HepG2 (cell line): ENCODE data around the gene DCTN4. TPM values are rescaled to one million over a fixed set of nuclear protein-coding genes. Genes with fewer than 3 reads are reported as not detected.
A peak's percentile ranks its signal among the peaks of the same experiment; 100 is the strongest.

Experiments used
- FIP1L1 ChIP-seq: fragments of 200-400 bp; formaldehyde crosslinking; IDR thresholded peaks from 2 replicates; pipeline ENCODE4 v1.6.1; 2018; ENCODE audit warnings: low read depth, mild to moderate bottlenecking, low read length, moderate library complexity, borderline replicate concordance; ENCODE audit not compliant: insufficient read depth
- GPN1 ChIP-seq: sonication (generic); formaldehyde crosslinking; IDR thresholded peaks from 2 replicates; pipeline ENCODE4 v1.5.1; 2020; ENCODE audit warnings: missing genetic modification reagents, borderline replicate concordance
- HOXA3 ChIP-seq: sonication (generic); formaldehyde crosslinking; IDR thresholded peaks from 2 replicates; pipeline ENCODE4 v1.5.0; 2020; ENCODE audit warnings: missing genetic modification reagents
- HOXA5 ChIP-seq: sonication (generic); formaldehyde crosslinking; IDR thresholded peaks from 2 replicates; pipeline ENCODE4 v1.4.0; 2020; ENCODE audit warnings: missing genetic modification reagents
- JUNB ChIP-seq: sonication (generic); formaldehyde crosslinking; IDR thresholded peaks from 2 replicates; pipeline ENCODE4 v1.8.0; 2022; ENCODE audit warnings: missing genetic modification reagents, mild to moderate bottlenecking, borderline replicate concordance
- KDM5B ChIP-seq: sonication (generic); formaldehyde crosslinking; IDR thresholded peaks from 2 replicates; pipeline ENCODE4 v1.4.0; 2020; ENCODE audit warnings: missing genetic modification reagents, mild to moderate bottlenecking, borderline replicate concordance
- NFYB ChIP-seq: sonication (generic); formaldehyde crosslinking; IDR thresholded peaks from 2 replicates; pipeline ENCODE4 v1.4.0; 2020; ENCODE audit warnings: missing genetic modification reagents
- PHF21A ChIP-seq: sonication (generic); formaldehyde crosslinking; IDR thresholded peaks from 2 replicates; pipeline ENCODE4 v1.5.0; 2020; ENCODE audit warnings: mild to moderate bottlenecking, missing genetic modification reagents
- PLRG1 ChIP-seq: fragments of 450-650 bp; conservative IDR thresholded peaks from 2 replicates; pipeline ENCODE4 v1.6.1; 2016
- SALL1 ChIP-seq: sonication (generic); formaldehyde crosslinking; IDR thresholded peaks from 2 replicates; pipeline ENCODE4 v1.8.0; 2022; ENCODE audit warnings: mild to moderate bottlenecking, missing genetic modification reagents
- SMAD9 ChIP-seq: sonication (generic); formaldehyde crosslinking; IDR thresholded peaks from 2 replicates; pipeline ENCODE4 v1.5.1; 2020; ENCODE audit warnings: mild to moderate bottlenecking, missing genetic modification reagents
- TEAD3 ChIP-seq: optimal IDR thresholded peaks from 2 replicates; pipeline ENCODE3; 2016; ENCODE audit warnings: borderline replicate concordance
- ZMYM4 ChIP-seq: sonication (generic); formaldehyde crosslinking; IDR thresholded peaks from 2 replicates; pipeline ENCODE4 v1.8.1; 2023; ENCODE audit warnings: mild to moderate bottlenecking, missing genetic modification reagents
- ZNF264 ChIP-seq: sonication (generic); formaldehyde crosslinking; IDR thresholded peaks from 2 replicates; pipeline ENCODE4 v1.4.0; 2020; ENCODE audit warnings: missing genetic modification reagents
- ZNF441 ChIP-seq: sonication (generic); formaldehyde crosslinking; IDR thresholded peaks from 2 replicates; pipeline ENCODE4 v1.7.0; 2021; ENCODE audit warnings: missing genetic modification reagents, borderline replicate concordance
- ZNF615 ChIP-seq: sonication (generic); formaldehyde crosslinking; IDR thresholded peaks from 2 replicates; pipeline ENCODE4 v1.5.0; 2020; ENCODE audit warnings: mild to moderate bottlenecking, missing genetic modification reagents, borderline replicate concordance
- ZNF644 ChIP-seq: IDR thresholded peaks from 2 replicates; pipeline ENCODE4 v1.6.1; 2016; ENCODE audit warnings: low read depth
- ZNF703 ChIP-seq: sonication (generic); formaldehyde crosslinking; IDR thresholded peaks from 2 replicates; pipeline ENCODE4 v1.5.1; 2020; ENCODE audit warnings: missing genetic modification reagents, mild to moderate bottlenecking, moderate library complexity, borderline replicate concordance
- ZNF724P ChIP-seq: sonication (generic); formaldehyde crosslinking; IDR thresholded peaks from 2 replicates; pipeline ENCODE4 v1.8.0; 2022; ENCODE audit warnings: missing genetic modification reagents, borderline replicate concordance
- polyA plus RNA-seq, 8 experiments: library from polyadenylated mRNA; depleted of rRNA in 3 of 8; stranded (reverse) in 7 of 8; unstranded in 1 of 8; fragments of >200 nt; fragmentation: Illumina TruSeq in 4 of 8; extraction: Trizol in 4 of 8; gene quantifications; 2 replicates each; pipeline versions ENCODE4 v1.2.1 to v1.2.3, GENCODE V29; 2011 to 2016; ENCODE audit warnings: low read depth in 4 of 8, missing spikeins in 1 of 8, mixed read lengths in 1 of 8; ENCODE audit not compliant: insufficient read depth in 1 of 8
- total RNA-seq, 5 experiments: library from RNA; depleted of rRNA; stranded (reverse); fragments of >200 nt; fragmentation: Illumina TruSeq; extraction: Trizol; gene quantifications; 2 replicates each; pipeline ENCODE4 v1.2.3, GENCODE V29; 2016; ENCODE audit warnings: low read depth in 1 of 5
- TF ChIP-seq, protein P1 (sequence below): sonication (generic); formaldehyde crosslinking; IDR thresholded peaks from 2 replicates; pipeline ENCODE4 v1.8.0; 2022; ENCODE audit warnings: low read depth, missing genetic modification reagents
- TF ChIP-seq, protein P2 (sequence below): IDR thresholded peaks from 2 replicates; pipeline ENCODE4 v1.4.0; 2020; ENCODE audit warnings: mild to moderate bottlenecking, missing genetic modification reagents
- TF ChIP-seq, protein P3 (sequence below): sonication (generic); formaldehyde crosslinking; IDR thresholded peaks from 2 replicates; pipeline ENCODE4 v1.4.0; 2020; ENCODE audit warnings: missing genetic modification reagents, borderline replicate concordance

Gene DCTN4
- total and polyA plus RNA-seq, 2 of the 13 experiments (the other 11 are each of a cell fraction or from before 2014, with no cell fraction given): 24.1 to 26.9 TPM

DNA sequence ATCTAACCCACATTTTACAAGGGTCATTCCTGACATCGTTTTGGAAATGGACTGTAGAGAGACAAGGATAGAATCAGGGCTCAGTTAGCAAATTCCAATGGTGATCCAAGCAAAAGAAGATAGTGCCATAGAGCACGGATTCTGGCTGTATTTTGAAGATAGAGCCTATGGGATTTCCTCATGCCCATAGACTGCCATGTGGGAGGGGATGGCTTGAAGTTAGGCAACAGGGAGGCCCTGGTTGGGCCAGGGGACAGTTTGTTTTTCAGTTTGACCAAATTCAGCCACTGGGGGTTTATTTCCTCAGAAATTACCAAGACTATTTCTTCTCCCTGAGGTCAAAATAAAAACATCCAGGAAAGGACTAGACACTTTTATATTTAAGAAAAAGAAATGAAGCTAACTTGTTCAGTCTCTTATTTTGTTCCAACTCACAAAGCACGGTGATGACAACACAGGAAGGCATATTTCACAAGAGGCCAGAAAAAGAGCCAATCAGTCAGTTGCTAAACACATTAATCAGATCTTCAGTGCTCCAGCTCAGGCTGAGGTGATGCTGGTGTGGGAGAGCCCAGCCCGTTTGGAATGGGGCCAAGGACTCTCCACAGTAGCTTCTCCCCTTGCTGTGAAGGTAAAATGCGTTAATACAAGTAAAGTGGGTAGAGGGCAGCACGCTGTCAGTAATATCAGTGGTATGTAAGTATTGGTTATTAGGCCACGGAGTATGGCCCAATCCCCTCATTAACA lies 4.4 kb upstream of the DCTN4 start (continued):
- TF ChIP-seq ZNF441 (CRISPR knock-in tag) (0 out of 2 replicates have a peak, but pooled peaks have one; percentile 43), ZNF264 (CRISPR knock-in tag) (no peak), KDM5B (no peak), HOXA3 (CRISPR knock-in tag) (peak; percentile 23; the same call in 1 of the 2 replicates), HOXA5 (peak; percentile 91), PLRG1 (no peak), JUNB (CRISPR knock-in tag) (no peak), PHF21A (CRISPR knock-in tag) (peak; percentile 36; the same call in 1 of the 2 replicates), ZMYM4 (peak; percentile 34; the same call in 1 of the 2 replicates), TEAD3 (peak; percentile 9), SMAD9 (CRISPR knock-in tag) (no peak), ZNF724P (CRISPR knock-in tag) (0 out of 2 replicates have a peak, but pooled peaks have one; percentile 27), NFYB (peak; percentile 49; the same call in 1 of the 2 replicates), GPN1 (no peak), ZNF644 (CRISPR knock-in tag) (peak; percentile 4; the same call in 1 of the 2 replicates), ZNF703 (CRISPR knock-in tag) (no peak), FIP1L1 (no peak), SALL1 (CRISPR knock-in tag) (peak; percentile 30; the same call in 1 of the 2 replicates), ZNF615 (CRISPR knock-in tag) (0 out of 2 replicates have a peak, but pooled peaks have one; percentile 40)
- TF ChIP-seq, protein P1, sequence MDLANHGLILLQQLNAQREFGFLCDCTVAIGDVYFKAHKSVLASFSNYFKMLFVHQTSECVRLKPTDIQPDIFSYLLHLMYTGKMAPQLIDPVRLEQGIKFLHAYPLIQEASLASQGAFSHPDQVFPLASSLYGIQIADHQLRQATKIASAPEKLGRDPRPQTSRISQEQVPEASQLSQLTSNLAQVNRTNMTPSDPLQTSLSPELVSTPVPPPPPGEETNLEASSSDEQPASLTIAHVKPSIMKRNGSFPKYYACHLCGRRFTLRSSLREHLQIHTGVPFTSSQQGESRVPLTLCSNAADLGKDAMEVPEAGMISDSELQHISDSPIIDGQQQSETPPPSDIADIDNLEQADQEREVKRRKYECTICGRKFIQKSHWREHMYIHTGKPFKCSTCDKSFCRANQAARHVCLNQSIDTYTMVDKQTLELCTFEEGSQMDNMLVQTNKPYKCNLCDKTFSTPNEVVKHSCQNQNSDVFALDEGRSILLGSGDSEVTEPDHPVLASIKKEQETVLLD (CRISPR knock-in tag): no peak
- TF ChIP-seq, protein P2, sequence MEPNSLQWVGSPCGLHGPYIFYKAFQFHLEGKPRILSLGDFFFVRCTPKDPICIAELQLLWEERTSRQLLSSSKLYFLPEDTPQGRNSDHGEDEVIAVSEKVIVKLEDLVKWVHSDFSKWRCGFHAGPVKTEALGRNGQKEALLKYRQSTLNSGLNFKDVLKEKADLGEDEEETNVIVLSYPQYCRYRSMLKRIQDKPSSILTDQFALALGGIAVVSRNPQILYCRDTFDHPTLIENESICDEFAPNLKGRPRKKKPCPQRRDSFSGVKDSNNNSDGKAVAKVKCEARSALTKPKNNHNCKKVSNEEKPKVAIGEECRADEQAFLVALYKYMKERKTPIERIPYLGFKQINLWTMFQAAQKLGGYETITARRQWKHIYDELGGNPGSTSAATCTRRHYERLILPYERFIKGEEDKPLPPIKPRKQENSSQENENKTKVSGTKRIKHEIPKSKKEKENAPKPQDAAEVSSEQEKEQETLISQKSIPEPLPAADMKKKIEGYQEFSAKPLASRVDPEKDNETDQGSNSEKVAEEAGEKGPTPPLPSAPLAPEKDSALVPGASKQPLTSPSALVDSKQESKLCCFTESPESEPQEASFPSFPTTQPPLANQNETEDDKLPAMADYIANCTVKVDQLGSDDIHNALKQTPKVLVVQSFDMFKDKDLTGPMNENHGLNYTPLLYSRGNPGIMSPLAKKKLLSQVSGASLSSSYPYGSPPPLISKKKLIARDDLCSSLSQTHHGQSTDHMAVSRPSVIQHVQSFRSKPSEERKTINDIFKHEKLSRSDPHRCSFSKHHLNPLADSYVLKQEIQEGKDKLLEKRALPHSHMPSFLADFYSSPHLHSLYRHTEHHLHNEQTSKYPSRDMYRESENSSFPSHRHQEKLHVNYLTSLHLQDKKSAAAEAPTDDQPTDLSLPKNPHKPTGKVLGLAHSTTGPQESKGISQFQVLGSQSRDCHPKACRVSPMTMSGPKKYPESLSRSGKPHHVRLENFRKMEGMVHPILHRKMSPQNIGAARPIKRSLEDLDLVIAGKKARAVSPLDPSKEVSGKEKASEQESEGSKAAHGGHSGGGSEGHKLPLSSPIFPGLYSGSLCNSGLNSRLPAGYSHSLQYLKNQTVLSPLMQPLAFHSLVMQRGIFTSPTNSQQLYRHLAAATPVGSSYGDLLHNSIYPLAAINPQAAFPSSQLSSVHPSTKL (CRISPR knock-in tag): peak; percentile 44; the same call in 1 of the 2 replicates
- TF ChIP-seq, protein P3, sequence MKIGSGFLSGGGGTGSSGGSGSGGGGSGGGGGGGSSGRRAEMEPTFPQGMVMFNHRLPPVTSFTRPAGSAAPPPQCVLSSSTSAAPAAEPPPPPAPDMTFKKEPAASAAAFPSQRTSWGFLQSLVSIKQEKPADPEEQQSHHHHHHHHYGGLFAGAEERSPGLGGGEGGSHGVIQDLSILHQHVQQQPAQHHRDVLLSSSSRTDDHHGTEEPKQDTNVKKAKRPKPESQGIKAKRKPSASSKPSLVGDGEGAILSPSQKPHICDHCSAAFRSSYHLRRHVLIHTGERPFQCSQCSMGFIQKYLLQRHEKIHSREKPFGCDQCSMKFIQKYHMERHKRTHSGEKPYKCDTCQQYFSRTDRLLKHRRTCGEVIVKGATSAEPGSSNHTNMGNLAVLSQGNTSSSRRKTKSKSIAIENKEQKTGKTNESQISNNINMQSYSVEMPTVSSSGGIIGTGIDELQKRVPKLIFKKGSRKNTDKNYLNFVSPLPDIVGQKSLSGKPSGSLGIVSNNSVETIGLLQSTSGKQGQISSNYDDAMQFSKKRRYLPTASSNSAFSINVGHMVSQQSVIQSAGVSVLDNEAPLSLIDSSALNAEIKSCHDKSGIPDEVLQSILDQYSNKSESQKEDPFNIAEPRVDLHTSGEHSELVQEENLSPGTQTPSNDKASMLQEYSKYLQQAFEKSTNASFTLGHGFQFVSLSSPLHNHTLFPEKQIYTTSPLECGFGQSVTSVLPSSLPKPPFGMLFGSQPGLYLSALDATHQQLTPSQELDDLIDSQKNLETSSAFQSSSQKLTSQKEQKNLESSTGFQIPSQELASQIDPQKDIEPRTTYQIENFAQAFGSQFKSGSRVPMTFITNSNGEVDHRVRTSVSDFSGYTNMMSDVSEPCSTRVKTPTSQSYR (CRISPR knock-in tag): no peak
